HUDEP-2 (cell line): Measurements from ENCODE around the gene SH3RF1.

Source experiments
- DNase-seq, 76 experiments: peaks; one replicate each; lab custom pipeline; 2025; ENCODE audit not compliant: unreplicated experiment in 76 of 76; lab: John Stamatoyannopoulos, UW

The SH3RF1 gene

DNA sequence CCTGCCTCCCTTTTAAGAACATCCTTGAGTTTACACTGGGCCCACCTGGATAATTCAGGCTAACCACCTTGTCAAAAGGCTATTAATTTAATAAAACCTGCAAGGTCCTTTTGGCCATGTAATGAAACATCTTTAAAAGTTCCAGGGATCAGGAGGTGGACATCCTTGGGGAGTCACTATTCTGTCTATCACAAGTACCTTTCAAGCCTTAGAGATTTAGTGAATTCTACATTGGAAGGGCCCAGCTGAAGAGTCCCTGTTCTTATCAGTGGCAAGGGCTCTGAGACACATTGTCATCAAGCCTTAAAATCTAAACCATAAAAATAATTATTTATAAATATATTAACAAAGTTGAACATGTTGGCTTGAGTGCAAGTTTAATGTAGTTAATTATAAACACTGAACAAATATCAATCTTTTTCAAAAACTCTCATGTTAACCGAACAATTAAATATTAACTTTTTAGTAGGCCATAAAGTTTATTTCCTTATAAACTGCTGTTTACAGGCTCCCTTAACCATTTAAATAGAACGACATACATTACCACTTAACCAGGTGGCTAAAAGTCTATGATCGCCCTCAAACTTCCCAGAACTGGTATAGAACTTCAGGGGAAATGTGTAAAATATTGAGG lies 156.3 kb downstream of the SH3RF1 start:
- no peak for DNase-seq

DNA sequence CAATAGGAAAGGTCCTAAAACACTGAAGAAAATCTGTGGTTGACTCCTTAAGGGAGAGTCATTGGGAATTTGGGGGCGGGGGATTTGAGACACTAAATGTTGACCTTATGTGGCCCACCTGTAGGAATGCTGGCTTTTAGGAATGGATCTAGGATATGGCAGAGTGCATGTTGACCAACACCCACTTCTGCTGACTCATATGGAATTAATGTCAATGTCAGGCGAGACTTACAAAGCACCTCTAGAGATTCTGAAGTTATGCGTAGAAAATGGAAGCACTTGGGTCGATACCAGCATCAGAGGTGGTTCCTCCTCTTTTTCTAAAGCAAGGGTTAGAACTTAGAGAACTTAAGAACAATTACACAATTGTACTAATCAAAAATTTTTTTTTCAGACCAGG lies 160.1 kb downstream of the SH3RF1 start:
- DNase-seq, result no peak

DNA sequence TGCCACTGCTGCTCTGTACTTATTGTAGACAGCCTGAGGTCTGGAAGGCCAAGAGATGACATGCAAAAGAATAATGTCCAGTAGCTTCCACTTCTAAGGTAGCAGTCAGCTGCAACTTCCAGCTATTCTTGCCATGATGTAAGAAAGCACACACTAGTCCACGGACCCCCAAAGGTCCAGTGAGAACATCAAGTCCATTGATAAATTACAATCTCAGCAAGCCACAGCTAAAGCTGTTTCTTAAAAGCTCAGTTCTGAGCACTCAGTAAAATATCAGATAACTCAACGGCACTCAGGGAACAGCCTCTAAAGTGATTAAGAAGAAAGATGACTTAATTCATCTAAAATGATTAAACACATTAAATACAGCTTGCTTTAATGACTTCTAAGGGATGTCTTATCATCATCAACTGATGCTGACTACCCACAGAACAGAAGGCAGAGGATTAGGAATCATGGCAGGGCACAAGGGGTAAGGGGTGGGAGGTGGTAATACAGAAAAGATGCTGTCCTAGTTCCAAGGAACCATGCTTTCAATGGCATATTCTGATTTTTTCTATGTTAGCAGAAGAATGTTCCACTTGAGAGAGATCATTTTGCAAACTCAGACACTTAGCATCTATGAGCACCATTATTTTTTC lies 161.6 kb downstream of the SH3RF1 start:
- DNase-seq, result no peak

DNA sequence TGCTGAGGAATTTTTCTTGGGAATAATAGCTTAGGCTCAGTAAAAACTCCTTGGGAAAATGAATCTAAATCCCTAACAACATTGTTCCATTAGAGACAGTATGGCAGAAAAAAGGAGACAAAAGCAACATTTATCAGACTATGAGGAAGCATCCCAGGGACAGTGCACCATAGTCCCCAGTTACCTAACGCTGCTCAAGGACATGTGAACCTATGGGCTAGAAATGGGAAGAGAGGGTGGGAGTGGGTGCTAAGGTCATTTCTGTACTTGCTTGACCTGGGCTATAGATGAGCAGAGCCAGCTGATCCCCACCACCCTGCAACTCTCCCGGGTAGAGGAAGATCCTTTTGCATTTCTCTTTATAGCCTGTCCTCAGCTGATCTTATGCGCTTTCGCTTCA lies 162.5 kb downstream of the SH3RF1 start:
- no peak for DNase-seq

DNA sequence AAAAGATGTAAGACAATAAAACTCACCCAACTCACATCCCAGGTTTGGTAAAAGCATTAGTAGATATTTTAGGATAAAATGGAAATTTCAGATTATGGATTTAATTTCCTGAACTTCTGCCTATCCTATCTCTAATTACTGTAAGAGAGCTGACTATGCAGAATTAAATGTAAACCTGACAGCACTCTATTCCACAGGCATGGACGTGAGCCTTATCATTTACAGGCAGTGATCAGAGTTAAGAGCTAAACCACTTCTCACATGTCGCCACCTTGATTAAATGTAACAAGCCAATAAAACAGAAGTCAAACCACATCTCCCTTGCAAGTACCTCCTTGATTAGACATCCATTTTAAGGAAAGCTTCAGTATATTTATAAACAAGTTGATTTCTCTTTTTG lies 163.2 kb downstream of the SH3RF1 start:
- DNase-seq, result no peak

DNA sequence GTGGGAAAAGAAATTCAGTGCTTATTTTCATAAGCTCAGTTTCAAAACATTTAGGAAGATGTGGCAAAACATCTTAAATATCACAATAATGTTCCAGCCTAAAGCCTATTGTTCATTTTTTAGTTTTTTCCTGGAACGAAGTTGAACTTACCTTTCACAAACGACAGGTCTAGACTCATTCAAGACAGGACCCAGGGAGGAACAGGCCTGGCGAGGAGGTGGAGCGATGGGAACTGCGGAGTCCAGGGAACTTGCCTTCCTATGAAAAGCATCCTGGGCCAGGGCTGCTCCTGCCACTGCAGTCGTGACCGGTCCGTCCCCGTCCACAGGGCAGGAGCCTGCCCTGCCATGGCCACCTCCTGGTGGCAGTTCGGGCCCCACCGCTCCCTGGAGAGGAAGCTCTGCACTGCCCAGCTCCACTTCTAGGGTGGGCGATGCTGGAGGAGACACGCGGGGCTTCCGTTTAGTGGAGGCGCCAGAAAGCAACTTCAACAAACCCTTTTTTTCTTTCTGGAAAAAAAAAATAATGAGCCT lies 164.0 kb downstream of the SH3RF1 start:
- no peak for DNase-seq

DNA sequence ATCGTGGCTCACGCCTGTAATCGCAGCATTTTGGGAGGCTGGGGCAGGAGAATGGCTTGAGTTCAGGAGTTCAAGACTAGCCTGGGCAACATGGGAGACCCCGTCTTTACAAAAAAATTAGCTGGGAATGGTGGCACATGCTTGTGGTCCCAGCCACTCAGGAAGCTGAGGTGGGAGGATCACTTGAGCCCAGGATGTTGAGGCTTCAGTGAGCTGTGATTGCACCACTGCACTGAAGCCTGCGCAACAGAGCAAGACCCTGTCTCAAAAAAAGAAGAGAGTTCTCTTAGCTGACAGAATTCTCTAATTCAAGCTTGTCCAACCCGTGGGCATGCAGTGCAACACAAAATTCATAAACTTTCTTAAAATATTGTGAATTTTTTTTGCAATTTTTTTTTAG lies 165.1 kb downstream of the SH3RF1 start:
- DNase-seq, result no peak

DNA sequence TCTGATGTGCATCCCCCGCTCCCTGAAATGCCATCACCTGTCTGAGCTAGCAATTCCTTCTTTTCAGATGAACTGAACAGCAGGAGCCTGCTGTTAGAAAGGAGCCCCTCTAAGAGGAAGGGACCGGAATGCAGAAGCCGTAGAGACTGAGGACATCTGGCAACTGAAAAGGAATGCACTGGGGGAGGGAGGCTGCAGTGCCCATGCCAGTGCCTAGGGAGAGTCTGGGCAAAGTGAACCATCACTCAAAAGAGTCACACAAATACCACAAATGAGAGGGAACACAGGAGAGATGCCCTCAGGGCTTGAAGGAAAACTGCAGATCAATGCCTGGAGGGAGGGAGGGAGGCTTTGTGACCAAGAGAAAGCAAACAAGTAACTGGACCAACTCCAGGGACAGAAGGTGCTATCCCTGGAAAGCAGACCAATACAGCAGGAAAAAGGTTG lies 166.8 kb downstream of the SH3RF1 start:
- DNase-seq, result no peak

DNA sequence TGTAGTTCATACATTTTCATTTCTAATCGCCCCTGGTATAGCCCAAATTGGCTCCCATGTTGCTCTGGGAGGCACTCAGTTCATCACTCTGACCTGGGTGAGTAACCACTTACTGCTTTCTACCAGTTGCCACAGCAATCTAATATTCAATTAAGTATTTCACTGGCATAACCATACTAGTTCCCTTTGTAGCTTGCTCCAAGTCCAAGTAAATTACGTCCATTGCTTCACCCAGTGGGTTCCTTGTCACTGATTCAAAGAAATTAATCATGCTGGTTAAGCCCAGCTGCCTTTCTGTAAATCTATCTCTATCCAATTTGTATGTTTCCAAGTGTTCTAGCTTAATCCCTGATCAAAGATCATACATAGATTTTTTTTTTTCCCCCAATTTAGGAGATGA lies 168.7 kb downstream of the SH3RF1 start:
- no peak for DNase-seq

DNA sequence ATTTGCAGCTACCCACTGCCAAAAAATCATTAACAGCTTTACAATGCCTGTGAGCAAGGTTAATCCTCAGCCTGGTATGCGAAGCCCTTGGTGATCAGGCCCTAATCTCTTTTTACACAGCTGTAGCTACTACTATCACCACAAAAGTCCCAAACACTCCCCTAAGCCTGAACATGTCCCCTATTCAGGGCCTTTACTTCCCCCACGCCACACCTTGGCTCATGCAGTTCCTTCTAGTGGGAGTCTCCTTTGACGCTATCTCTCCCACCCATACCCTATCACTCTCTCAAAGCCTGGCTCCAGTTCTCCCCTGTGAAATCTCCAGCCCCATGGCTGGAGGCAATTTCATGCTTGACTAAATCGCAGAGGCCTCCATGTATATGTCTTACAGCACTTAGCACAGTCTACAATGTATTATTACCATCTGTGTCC lies 170.1 kb downstream of the SH3RF1 start:
- peak in 11 of 76 experiments; percentile 3 to 46 (median 14) for DNase-seq

DNA sequence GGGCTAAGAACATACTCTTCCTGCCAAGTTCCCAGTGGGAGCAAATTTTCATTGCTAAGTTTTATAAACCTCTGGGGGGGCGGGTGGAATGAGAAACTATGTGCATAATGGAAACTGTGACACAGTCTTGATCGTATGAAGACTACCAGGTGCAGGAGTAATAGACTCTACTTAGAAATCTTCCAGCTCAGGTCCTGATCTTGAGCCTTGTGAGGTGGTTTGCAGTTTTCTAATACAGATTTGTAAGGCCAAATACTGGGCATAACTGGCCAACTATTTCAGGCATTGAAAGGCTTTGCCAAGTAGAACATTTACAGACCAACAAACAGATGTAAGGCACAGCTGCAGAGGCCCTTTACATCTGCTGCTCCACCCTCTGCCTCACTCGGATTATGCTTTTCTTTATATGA lies 171.0 kb downstream of the SH3RF1 start:
- DNase-seq, result no peak

DNA sequence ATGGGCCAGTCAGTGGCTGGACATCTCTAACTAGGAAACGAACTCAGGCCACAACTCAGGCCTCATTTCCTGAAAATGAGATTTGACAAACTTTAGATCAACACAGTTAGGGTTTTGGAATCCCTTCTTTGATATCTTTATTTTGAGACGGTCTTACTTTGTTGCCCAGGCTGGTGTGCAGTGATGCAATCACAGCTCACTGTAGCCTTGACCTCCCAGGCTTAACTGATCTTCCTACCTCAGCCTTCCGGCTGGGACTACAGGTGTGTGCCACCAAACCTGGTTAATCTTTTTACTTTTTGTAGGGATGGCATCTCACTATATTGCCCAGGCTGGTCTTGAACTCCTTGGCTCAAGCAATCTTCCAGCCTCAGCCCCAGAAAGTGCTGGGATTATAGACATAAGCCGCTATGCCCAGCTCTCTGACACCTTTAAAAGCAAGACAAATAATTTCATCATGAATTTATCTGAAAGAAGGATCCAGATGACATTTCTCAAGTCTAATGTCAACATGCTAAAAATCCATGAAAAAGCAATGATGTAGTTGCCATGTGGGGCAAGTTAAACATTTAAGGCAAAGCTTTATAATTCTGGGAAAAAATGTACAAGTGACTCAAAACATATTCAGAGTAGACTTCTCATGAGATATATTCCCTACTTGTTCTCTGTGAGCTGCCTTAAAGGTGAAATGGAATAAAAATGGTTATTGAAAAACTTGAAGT lies 171.6 kb downstream of the SH3RF1 start:
- DNase-seq, result no peak

DNA sequence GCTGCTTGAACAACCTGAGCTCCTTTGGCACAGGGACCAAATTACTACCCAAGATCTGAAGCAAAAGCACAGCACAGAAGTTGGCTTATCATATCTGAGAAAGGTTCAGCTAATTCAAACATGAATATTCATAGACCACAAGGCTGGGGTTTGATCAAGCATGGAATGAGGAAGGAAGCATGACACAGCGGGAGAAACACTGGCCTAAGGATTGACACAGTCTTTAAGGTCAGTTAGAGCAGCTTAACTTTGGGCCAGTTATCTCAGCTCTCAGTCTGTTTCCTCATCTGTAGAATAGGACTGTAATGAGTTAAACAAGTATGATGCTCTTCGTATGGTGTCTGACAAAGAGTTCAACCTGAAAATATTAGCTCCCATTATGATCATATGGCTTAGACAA lies 172.2 kb downstream of the SH3RF1 start:
- DNase-seq, result no peak

DNA sequence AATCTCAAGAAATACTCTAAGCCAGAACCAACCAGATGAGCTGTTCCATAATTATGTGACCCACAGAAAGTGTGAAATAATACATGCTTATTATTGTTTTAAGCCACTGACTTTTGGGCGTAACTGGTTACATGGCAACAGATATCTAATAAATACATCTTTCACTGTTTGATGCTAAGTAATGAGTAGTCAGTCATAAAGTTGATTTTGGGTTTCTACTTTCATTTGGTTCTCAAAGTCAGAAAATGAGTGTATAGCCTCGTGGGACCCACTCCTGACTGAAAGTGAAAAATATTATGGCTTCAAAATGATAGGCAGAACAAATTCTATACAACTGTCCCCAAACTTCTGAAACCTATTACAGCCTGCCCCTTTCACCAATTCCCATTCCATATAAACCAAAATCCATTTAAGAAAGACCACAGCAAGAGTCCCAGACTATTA lies 172.7 kb downstream of the SH3RF1 start:
- no peak for DNase-seq

DNA sequence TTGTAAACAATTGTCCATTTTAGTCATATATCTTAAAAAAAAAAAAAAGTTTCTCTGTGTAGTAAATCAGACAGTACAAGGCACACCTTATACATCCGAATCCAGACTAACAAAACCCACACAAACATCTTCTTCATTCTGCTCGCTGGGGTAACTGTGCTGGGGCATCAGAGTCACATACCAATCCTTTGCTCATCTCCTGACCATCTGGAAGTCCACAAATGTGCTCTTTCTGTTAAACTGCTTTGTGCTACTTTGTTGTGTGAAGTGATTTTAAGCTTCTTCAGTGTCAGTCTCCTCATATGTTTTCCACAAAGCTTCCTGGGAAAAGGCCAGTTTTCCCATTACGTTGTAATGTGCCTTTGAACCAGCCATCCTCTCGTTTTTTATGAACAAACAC lies 174.5 kb downstream of the SH3RF1 start:
- DNase-seq, result no peak

DNA sequence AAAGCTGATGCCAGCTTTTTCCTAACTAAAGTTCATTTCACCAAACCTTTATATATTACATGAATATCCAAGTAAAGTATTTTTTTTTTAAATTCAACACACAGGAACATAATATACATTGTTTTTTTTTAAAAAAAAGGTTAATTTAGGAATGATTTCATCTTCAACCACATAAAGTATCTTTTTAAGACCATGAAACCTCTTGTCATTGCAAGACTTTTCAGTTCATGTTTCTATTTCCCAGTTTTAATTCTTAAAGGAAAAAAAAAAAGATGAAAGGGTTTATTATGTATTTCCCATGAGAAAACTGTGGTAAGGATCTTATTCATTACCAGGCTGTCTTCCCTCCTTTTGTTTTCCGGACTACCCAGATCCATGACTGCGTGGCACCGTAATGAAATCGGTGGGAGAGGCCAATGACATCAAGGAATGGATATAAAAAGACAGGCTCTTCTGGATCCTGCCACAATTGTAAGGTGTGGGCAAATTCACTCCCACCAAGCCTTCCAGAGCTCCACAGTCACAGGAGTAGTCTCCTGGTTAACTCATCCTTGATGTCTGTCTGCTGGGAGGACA lies 176.0 kb downstream of the SH3RF1 start:
- DNase-seq, result no peak

DNA sequence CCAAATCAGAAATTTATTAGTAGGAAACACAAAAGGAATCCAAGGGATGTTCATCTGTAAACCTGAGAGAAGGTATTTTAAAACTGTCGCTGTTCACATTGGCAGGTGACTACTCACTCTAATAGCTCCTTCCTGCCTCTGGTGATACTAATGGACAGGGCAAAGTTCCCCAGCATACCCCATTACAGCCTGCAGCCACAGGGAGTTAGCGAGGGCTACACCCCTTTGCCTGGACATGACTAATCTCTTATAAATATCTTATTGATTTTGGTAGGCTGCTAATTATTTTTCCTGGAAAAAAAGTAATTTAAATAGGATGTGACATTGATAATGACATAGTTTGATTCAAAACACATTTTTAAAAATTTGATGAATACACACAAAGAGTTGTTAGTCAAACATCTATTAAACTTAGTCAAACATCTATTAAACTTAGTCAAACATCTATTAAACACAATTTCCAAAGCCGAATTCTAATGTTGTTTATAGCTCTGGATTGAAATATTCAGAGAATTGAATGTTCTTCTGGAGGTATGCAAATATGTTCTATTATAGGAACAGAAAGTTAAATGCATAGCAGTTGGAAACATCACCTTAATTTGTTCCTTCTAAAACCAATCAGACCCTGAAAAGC lies 177.8 kb downstream of the SH3RF1 start:
- no peak for DNase-seq

DNA sequence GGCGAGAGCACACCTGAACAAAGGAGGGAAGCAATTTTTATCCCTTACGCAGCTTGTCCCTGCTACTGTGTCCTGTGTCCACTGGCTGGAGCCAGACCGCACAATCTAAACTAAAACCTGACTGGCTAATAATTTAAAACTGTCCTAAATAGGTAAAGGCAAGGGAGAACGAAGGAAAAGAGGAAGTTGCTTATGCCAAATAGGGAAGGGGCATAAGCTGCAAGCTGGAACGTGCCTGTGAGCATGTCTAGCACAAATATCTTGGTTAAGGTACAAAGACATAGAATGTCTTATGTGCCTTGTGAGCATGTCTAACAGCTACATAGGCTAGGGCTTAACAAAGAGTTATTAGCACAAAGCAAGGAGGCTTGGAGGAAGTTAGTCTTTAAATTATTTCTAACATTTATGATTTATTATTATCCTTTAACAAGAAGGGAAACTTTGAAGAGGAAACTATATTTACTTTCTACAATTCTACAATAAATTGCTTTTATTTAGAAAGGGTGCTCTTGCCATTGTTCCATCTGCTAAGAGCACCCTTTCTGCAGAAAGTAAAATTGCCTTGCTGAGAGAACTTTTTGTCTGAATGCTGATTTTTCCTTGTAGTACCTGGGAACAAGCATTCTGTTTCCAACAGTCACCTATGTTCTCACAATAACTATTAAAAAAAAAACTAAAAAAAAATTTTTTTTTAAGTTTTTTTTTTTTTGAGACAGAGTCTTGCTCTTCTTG lies 180.1 kb downstream of the SH3RF1 start:
- no peak for DNase-seq

DNA sequence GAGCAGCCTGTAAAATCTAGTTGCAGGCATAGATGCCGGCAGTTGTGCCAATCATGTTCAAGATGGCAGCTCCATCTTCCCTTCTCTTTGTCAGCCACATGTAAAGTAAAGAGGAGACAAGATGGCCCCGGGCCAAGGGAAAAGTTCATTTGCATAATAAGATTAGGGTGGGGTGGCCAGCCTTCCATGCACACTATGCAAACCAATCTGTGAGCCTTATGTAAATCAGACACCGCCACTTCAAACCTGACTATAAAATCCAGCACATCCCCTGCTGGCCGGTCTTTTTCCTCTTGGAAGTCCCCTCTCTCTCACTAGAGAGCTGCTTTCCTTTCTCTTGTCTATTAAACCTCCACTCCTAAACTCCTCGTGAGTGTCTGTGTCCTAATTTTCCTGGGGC lies 181.8 kb downstream of the SH3RF1 start:
- DNase-seq, result no peak

DNA sequence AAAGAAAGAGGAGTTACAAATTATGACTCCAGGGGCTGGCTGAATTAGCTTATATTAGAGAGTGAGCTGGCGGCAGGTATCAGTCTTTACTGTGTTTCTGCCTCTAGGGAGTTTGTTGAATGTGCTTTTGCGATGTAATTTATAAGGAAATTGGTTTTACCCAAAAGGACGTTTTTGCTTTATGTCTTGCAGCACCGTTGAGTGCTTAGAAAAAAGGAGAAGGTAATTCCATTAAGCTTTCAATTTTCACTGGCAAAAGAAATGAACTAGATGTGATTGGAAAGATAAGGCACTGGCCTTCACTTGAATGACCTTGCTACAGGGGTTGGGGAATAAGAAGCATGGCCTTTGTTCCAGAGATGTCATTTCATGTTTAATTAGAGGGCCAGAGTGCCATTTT lies 185.8 kb downstream of the SH3RF1 start:
- no peak for DNase-seq
